ENCODE data around the gene SMAD9. TPM values are rescaled to one million over a fixed set of nuclear protein-coding genes. Genes with fewer than 3 reads are reported as not detected.

The SMAD9 gene
- polyA plus RNA-seq, 1 of the 3 experiments (the other 2 are of a cell fraction) = 3.1 TPM

- no peak for TF ChIP-seq SIN3A (IDR thresholded peaks at IDR 0.05; ENCODE audit: borderline replicate concordance, low read depth, low read length)
- no peak for TF ChIP-seq FOSL2 (IDR thresholded peaks at IDR 0.05; ENCODE audit: borderline replicate concordance, low read depth)
- TF ChIP-seq TCF12 (IDR thresholded peaks at IDR 0.05) = no peak
- no peak for TF ChIP-seq FOXM1 (IDR thresholded peaks at IDR 0.05; ENCODE audit: low read depth)
- TF ChIP-seq MAX (IDR thresholded peaks at IDR 0.05; ENCODE audit: low read depth) = no peak
Observed at GRCh38 chr13:36914648-36915047, 5.4 kb downstream of the SMAD9 start (continued).

DNA sequence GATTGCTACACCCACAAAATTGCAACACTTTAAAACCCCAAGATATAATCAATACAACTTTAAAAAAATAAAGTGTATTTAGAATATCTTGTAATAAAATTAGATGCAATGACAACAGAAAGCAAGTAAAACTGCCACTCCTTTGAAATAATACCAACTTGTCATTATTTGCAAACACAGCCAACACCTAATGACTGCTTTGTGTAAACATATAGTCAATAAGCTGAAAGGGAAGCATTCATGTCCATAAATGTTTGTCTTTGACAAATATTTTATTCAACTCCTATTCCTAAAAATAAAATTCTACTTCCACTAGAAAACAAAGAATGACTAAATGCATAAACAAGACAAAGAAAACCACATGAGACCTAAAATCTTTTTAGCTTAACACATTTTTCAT lies 6.6 kb downstream of the SMAD9 start:
- DNase-seq = no peak
- no peak overlapping the region for H3K9ac ChIP-seq
- no peak overlapping the region for H2AFZ ChIP-seq (ENCODE audit: low read depth)
- H3K27ac ChIP-seq (ENCODE audit: low read depth in 2 of 2, low read length in 1 of 2) = no peak overlapping the region; a peak in 1 of 4 replicates
- no peak overlapping the region for H3K4me2 ChIP-seq
- H3K9me3 ChIP-seq = no peaks in the 10 kb centered on the region
- peaks cover 6% of the 10 kb centered on the region for H3F3A ChIP-seq (replicated peaks; ENCODE audit: insufficient read depth)
- ChIA-PET POLR2A (no interaction called here), CTCF (interaction anchor here (1.4 kb wide), 1 partner anchor 67 kb away, joined by 3 read pairs; no protein-coding TSS in a partner anchor)
- no peaks in the 10 kb centered on the region for H4K20me1 ChIP-seq (ENCODE audit: insufficient read depth)
- H3K27me3 ChIP-seq (ENCODE audit: insufficient read depth) = no peaks in the 10 kb centered on the region
- no peak overlapping the region for H3K4me3 ChIP-seq (ENCODE audit: low read depth in 2 of 2, low read length in 1 of 2)
- H3K9me2 ChIP-seq = no peaks in the 10 kb centered on the region
- peaks cover 40 to 41% of the 10 kb centered on the region in 2 experiments; a peak in 3 of 4 replicates for H3K4me1 ChIP-seq (ENCODE audit: control insufficient read depth in 1 of 2, insufficient read depth in 2 of 2, low read depth in 1 of 2, low read length in 1 of 2)
- no peak for TF ChIP-seq MXI1 (IDR thresholded peaks at IDR 0.05; ENCODE audit: low read depth, low read length)
- no peak for TF ChIP-seq FOSL2 (IDR thresholded peaks at IDR 0.05; ENCODE audit: borderline replicate concordance, low read depth)
- TF ChIP-seq RCOR1 (IDR thresholded peaks at IDR 0.05; ENCODE audit: low read length) = no peak
- TF ChIP-seq EP300 (IDR thresholded peaks at IDR 0.05; ENCODE audit: borderline replicate concordance in 1 of 2, low read depth in 1 of 2, low read length in 1 of 2) = no peak
- TF ChIP-seq, protein P1, sequence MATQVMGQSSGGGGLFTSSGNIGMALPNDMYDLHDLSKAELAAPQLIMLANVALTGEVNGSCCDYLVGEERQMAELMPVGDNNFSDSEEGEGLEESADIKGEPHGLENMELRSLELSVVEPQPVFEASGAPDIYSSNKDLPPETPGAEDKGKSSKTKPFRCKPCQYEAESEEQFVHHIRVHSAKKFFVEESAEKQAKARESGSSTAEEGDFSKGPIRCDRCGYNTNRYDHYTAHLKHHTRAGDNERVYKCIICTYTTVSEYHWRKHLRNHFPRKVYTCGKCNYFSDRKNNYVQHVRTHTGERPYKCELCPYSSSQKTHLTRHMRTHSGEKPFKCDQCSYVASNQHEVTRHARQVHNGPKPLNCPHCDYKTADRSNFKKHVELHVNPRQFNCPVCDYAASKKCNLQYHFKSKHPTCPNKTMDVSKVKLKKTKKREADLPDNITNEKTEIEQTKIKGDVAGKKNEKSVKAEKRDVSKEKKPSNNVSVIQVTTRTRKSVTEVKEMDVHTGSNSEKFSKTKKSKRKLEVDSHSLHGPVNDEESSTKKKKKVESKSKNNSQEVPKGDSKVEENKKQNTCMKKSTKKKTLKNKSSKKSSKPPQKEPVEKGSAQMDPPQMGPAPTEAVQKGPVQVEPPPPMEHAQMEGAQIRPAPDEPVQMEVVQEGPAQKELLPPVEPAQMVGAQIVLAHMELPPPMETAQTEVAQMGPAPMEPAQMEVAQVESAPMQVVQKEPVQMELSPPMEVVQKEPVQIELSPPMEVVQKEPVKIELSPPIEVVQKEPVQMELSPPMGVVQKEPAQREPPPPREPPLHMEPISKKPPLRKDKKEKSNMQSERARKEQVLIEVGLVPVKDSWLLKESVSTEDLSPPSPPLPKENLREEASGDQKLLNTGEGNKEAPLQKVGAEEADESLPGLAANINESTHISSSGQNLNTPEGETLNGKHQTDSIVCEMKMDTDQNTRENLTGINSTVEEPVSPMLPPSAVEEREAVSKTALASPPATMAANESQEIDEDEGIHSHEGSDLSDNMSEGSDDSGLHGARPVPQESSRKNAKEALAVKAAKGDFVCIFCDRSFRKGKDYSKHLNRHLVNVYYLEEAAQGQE (IDR thresholded peaks at IDR 0.05; ENCODE audit: low read depth, low read length) = no peak
- no peak for TF ChIP-seq GATA2 (CRISPR knock-in tag; IDR thresholded peaks at IDR 0.05)
- TF ChIP-seq YY1 (IDR thresholded peaks at IDR 0.05; ENCODE audit: low read depth) = no peak
- no peak for TF ChIP-seq USF2 (IDR thresholded peaks at IDR 0.05; ENCODE audit: borderline replicate concordance, low read depth, low read length)
- no peak for TF ChIP-seq MEF2A (IDR thresholded peaks at IDR 0.05; ENCODE audit: borderline replicate concordance, low read depth)
- no peak for TF ChIP-seq TCF12 (IDR thresholded peaks at IDR 0.05)
- TF ChIP-seq GABPA (IDR thresholded peaks at IDR 0.05; ENCODE audit: low read depth) = no peak
- TF ChIP-seq SIN3A (IDR thresholded peaks at IDR 0.05; ENCODE audit: borderline replicate concordance, low read depth, low read length) = no peak
- TF ChIP-seq NRF1 (IDR thresholded peaks at IDR 0.05; ENCODE audit: low read depth, low read length) = no peak
- no peak for TF ChIP-seq JUND (IDR thresholded peaks at IDR 0.05)
- TF ChIP-seq, protein P2, sequence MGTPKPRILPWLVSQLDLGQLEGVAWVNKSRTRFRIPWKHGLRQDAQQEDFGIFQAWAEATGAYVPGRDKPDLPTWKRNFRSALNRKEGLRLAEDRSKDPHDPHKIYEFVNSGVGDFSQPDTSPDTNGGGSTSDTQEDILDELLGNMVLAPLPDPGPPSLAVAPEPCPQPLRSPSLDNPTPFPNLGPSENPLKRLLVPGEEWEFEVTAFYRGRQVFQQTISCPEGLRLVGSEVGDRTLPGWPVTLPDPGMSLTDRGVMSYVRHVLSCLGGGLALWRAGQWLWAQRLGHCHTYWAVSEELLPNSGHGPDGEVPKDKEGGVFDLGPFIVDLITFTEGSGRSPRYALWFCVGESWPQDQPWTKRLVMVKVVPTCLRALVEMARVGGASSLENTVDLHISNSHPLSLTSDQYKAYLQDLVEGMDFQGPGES (IDR thresholded peaks at IDR 0.05; ENCODE audit: low read depth, low read length) = no peak
- peaks cover 99% of the 10 kb centered on the region for H3K79me2 ChIP-seq (ENCODE audit: insufficient read depth)
- no peaks in the 10 kb centered on the region for H3K36me3 ChIP-seq (replicated peaks in 1 of 2; ENCODE audit: control insufficient read depth in 1 of 2, insufficient read depth in 2 of 2, low read length in 1 of 2)
